GM23248 (cell line): ENCODE results near the gene PLEKHG4B. TPM values are rescaled to one million over a fixed set of nuclear protein-coding genes. Genes with fewer than 3 reads are reported as not detected.

Experiments used
- DNase-seq: peaks from one replicate; pipeline ENCODE4 v3.0.0-alpha.2; 2015
- H2AFZ ChIP-seq: fragments of 200-600 bp; sonication (generic); 2 replicates; pipeline ENCODE4 v1.6.1; 2016; ENCODE audit warnings: antibody characterized with exemption
- H3F3A ChIP-seq: fragments of 200-600 bp; sonication (generic); 2 replicates; pipeline ENCODE4 v1.6.1; 2016; ENCODE audit warnings: mild to moderate bottlenecking, antibody characterized with exemption, mixed run types; ENCODE audit not compliant: insufficient read depth
- H3K27ac ChIP-seq: fragments of 200-600 bp; sonication (generic); 2 replicates; pipeline ENCODE4 v1.5.1; 2016; ENCODE audit warnings: mild to moderate bottlenecking
- H3K27me3 ChIP-seq: fragments of 200-600 bp; sonication (generic); replicated peaks from 2 replicates; pipeline ENCODE4 v1.6.1; 2016; ENCODE audit warnings: mild to moderate bottlenecking; ENCODE audit not compliant: insufficient read depth
- H3K36me3 ChIP-seq: fragments of 200-600 bp; sonication (generic); 2 replicates; pipeline ENCODE4 v1.6.1; 2016; ENCODE audit warnings: low read depth, mild to moderate bottlenecking
- H3K4me1 ChIP-seq: fragments of 200-600 bp; sonication (generic); 2 replicates; pipeline ENCODE4 v1.6.1; 2016; ENCODE audit warnings: mild to moderate bottlenecking; ENCODE audit not compliant: insufficient read depth
- H3K4me2 ChIP-seq: fragments of 200-600 bp; sonication (generic); one replicate; pipeline ENCODE4 v1.6.1; 2016; ENCODE audit warnings: mild to moderate bottlenecking; ENCODE audit not compliant: unreplicated experiment
- H3K4me3 ChIP-seq: fragments of 200-600 bp; sonication (generic); 2 replicates; pipeline ENCODE4 v1.5.1; 2016; ENCODE audit warnings: mild to moderate bottlenecking
- H3K79me2 ChIP-seq: fragments of 200-600 bp; sonication (generic); 2 replicates; pipeline ENCODE4 v1.6.1; 2016; ENCODE audit warnings: mild to moderate bottlenecking; ENCODE audit not compliant: insufficient read depth
- H3K9ac ChIP-seq: fragments of 200-600 bp; sonication (generic); 2 replicates; pipeline ENCODE4 v1.6.1; 2016; ENCODE audit warnings: mild to moderate bottlenecking
- H3K9me2 ChIP-seq: fragments of 200-600 bp; sonication (generic); 2 replicates; pipeline ENCODE4 v1.6.1; 2016; ENCODE audit warnings: mixed run types, mild to moderate bottlenecking, moderate library complexity; ENCODE audit not compliant: insufficient read depth
- H3K9me3 ChIP-seq: fragments of 200-600 bp; sonication (generic); one replicate; pipeline ENCODE4 v1.6.1; 2017; ENCODE audit warnings: low read depth
- H4K20me1 ChIP-seq: fragments of 200-600 bp; sonication (generic); 2 replicates; pipeline ENCODE4 v1.6.0; 2016; ENCODE audit not compliant: insufficient read depth
- EZH2 ChIP-seq: fragments of 200-600 bp; sonication (generic); IDR thresholded peaks from 2 replicates; pipeline ENCODE4 v1.6.1; 2018; ENCODE audit warnings: antibody characterized with exemption, mild to moderate bottlenecking; ENCODE audit not compliant: insufficient read depth, poor library complexity, severe bottlenecking
- EZH2phosphoT487 ChIP-seq: fragments of 200-600 bp; sonication (generic); IDR thresholded peaks from 2 replicates; pipeline ENCODE4 v1.6.1; 2018; ENCODE audit warnings: antibody characterized with exemption, moderate library complexity, mild to moderate bottlenecking, low read depth; ENCODE audit not compliant: insufficient read depth
- WGBS, 2 experiments: methylation state at CpG; one replicate each; pipeline ENCODE4 v1.1.6; 2015 to 2017; ENCODE audit warnings: low lambda C conversion rate in 2 of 2, low coverage in 1 of 2; ENCODE audit errors: missing lambda C conversion rate in 2 of 2; 5-methylcytosine and 5-hydroxymethylcytosine counted together
- in situ Hi-C: fragments of 300-500 bp; cut with MboI; formaldehyde crosslinking; loops from 2 replicates; pipeline ENCODE4 v1.15.0; 2020
- polyA plus RNA-seq: library from polyadenylated mRNA; unstranded; fragments of >200 nt; fragmentation: Nextera tagmentation; extraction: Ambion mirVana; gene quantifications from 2 replicates; pipeline ENCODE4 v1.2.1, GENCODE V29; 2016
- total RNA-seq: library from RNA; depleted of rRNA; stranded (reverse); fragments of >200 nt; shearing (Covaris generic); gene quantifications from 2 replicates; pipeline ENCODE4 v1.2.3, GENCODE V29; 2014

PLEKHG4B gene
- total and polyA plus RNA-seq, 2 experiments from 2014 or later: not detected

DNA sequence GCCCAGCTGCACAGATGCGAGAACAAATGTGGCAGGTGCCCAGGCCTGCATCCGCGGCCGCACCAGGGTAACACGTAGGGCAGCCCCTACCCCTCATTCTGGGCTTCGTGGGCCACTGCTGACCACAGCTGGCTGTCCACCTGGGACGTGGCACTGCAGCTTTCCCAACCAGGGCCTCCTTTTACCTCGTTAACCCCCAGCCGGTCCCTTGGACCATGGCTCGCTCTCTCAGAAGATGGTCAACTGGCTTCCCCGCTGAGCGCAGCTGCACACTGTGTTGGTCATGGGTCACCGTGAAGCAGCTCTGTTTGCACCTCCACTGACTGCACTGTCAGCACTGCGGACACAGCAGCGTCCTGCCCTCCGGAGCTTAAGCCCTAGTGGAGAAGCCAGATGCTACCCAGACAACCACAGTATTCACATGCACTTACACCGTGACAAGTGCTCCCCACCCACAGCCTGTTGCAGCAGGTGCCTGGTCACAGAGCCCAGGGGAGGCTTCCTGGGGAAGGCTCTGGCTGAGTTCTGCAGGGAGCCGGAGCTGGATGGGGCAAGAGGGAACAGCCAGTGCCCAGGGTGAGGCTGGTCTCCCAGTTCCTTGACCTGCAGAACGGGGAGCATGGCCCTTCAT lies 10.5 kb upstream of the PLEKHG4B start:
- no peak for DNase-seq
- H3K4me2 ChIP-seq: no peak overlapping the region

DNA sequence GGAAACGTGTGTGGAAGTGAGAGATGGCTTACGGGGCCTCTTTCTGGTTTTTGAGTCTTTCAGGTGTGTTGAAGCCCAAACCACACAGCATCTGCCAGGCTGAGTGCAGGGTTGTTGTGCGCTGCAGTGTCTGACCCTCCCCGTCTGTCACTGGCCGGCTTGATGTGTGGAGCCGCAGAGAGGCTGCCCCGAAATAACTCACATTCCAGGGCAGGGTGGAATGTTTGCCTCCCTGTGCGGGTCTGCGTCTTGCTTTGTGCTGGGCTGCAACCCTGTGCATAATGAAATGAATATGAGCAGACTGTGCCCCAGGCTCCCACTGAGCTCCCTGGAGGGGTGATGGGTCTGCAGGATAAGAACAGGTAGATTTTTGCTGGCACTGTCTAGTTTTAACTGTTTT lies 9.9 kb upstream of the PLEKHG4B start:
- Histone ChIP-seq H3K36me3 (no peaks in the 10 kb centered on the region), H3K9me3 (no peaks in the 10 kb centered on the region), H3K9ac (no peak overlapping the region), H2AFZ (no peak overlapping the region), H3K4me3 (no peak overlapping the region), H3K4me1 (no peaks in the 10 kb centered on the region), H4K20me1 (no peaks in the 10 kb centered on the region), H3F3A (no peaks in the 10 kb centered on the region), H3K9me2 (no peaks in the 10 kb centered on the region), H3K4me2 (no peak overlapping the region), H3K27ac (no peak overlapping the region), H3K79me2 (no peaks in the 10 kb centered on the region), H3K27me3 (peaks cover 22% of the 10 kb centered on the region)
- no peak for DNase-seq
- in situ Hi-C loops: no loop called here
- no peak for TF ChIP-seq EZH2phosphoT487
- no peak for TF ChIP-seq EZH2
- WGBS, 2 experiments: 28 to 30% methylated on average over 9 of the region's 9 CpGs

More for the DNA sequence above, 10.5 kb upstream of the PLEKHG4B start:
- Histone ChIP-seq H3K9me2 (no peaks in the 10 kb centered on the region), H3K9me3 (no peaks in the 10 kb centered on the region), H3F3A (no peaks in the 10 kb centered on the region), H3K27ac (no peak overlapping the region), H3K4me1 (no peaks in the 10 kb centered on the region), H2AFZ (no peak overlapping the region), H3K4me3 (no peak overlapping the region), H3K9ac (no peak overlapping the region), H4K20me1 (no peaks in the 10 kb centered on the region), H3K27me3 (peaks cover 24% of the 10 kb centered on the region), H3K79me2 (no peaks in the 10 kb centered on the region), H3K36me3 (no peaks in the 10 kb centered on the region)
- 48% methylated on average over 18 to 19 of the region's 19 CpGs for WGBS, 2 experiments
- TF ChIP-seq EZH2 (no peak), EZH2phosphoT487 (no peak)
- in situ Hi-C loops: no loop called here

- Histone ChIP-seq H3K4me1 (no peaks in the 10 kb centered on the region), H3K4me2 (no peak overlapping the region), H3K4me3 (no peak overlapping the region), H3K79me2 (no peaks in the 10 kb centered on the region), H3K27me3 (peaks cover 27% of the 10 kb centered on the region), H3K9ac (no peak overlapping the region), H3K27ac (no peak overlapping the region), H3K9me2 (no peaks in the 10 kb centered on the region), H4K20me1 (no peaks in the 10 kb centered on the region), H3K36me3 (no peaks in the 10 kb centered on the region), H3F3A (no peaks in the 10 kb centered on the region), H2AFZ (no peak overlapping the region), H3K9me3 (no peaks in the 10 kb centered on the region)
- 39 to 41% methylated on average over 10 of the region's 10 CpGs for WGBS, 2 experiments
- in situ Hi-C loops: no loop called here
- no peak for TF ChIP-seq EZH2phosphoT487
- no peak for TF ChIP-seq EZH2
- no peak for DNase-seq
These were observed 9.4 kb upstream of the PLEKHG4B start for GRCh38 chr5:82570-82969.

- no peaks in the 10 kb centered on the region for H3K9me3 ChIP-seq
- 70 to 77% methylated on average over 3 to 13 of the region's 13 CpGs for WGBS, 2 experiments
- no peak overlapping the region for H3K9ac ChIP-seq
- no peak overlapping the region for H3K4me3 ChIP-seq
- no peak for DNase-seq
- no peak overlapping the region for H3K4me2 ChIP-seq
- H3K27me3 ChIP-seq: peaks cover 31% of the 10 kb centered on the region
- H2AFZ ChIP-seq: no peak overlapping the region
- no peak overlapping the region for H3K27ac ChIP-seq
- H3F3A ChIP-seq: no peaks in the 10 kb centered on the region
- no peaks in the 10 kb centered on the region for H3K9me2 ChIP-seq
- no peaks in the 10 kb centered on the region for H4K20me1 ChIP-seq
- no peaks in the 10 kb centered on the region for H3K36me3 ChIP-seq
- in situ Hi-C loops: no loop called here
- H3K79me2 ChIP-seq: no peaks in the 10 kb centered on the region
- no peak for TF ChIP-seq EZH2
- TF ChIP-seq EZH2phosphoT487: no peak
- no peaks in the 10 kb centered on the region for H3K4me1 ChIP-seq
These were observed 8.9 kb upstream of the PLEKHG4B start for GRCh38 chr5:83029-83428.
